HG02840 (cell line): ENCODE measurements around the gene EIF3I.

ENCODE experiments used
- ATAC-seq: cut with Tn5 transposase; IDR thresholded peaks from one replicate; pipeline ENCODE4 v1.9.1; 2021; ENCODE audit warnings: mild to moderate bottlenecking, moderate library complexity, moderate number of reproducible peaks; ENCODE audit not compliant: unreplicated experiment, low FRiP score

Gene EIF3I

DNA sequence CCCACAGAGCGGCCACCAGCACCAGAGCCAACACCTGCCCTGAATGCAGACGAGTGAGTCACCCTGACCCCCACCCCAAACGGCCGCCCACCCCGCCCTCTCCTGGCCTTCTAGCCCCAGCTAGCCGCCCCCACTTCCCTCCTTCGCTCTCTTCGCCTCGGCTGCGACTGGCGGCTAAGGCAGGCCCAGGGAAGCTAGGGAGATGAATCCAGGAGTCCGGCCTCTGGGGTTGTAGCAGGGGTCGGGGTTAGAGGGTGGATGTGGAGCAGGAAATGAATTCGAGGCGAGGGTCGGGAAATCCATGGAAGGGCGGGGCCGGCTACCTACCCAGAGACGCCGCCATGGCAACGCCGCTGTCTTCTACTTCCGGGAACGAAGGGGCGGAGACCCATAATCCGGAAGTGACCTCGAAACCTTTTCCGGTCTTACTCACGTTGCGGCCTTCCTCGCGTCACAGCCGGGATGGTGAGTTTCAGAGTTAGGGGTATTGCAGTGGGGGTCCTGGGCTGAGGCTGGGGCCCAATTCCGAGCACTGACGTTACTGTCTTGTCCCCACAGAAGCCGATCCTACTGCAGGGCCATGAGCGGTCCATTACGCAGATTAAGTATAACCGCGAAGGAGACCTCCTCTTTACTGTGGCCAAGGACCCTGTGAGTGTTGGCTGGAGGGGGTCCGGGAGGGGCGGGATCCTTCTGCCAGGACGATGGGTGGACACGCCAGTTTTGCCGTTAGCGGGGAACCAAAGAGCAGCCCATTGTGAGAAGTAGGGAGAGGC lies at the start of gene EIF3I, which contains the start of gene TMEM234:
Gene EIF3I (plus strand): TSS at position 428 of the 776 bp plus-strand sequence. CDS start 35 bp downstream, at position 463.
Gene TMEM234 (minus strand): TSS at position 374 of the 776 bp plus-strand sequence. CDS start 31 bp downstream, at position 343.
- peak; percentile 91 for ATAC-seq

- ATAC-seq = no peak
Observed at GRCh38 chr1:32172621-32173245, 49.5 kb upstream of the EIF3I start.

DNA sequence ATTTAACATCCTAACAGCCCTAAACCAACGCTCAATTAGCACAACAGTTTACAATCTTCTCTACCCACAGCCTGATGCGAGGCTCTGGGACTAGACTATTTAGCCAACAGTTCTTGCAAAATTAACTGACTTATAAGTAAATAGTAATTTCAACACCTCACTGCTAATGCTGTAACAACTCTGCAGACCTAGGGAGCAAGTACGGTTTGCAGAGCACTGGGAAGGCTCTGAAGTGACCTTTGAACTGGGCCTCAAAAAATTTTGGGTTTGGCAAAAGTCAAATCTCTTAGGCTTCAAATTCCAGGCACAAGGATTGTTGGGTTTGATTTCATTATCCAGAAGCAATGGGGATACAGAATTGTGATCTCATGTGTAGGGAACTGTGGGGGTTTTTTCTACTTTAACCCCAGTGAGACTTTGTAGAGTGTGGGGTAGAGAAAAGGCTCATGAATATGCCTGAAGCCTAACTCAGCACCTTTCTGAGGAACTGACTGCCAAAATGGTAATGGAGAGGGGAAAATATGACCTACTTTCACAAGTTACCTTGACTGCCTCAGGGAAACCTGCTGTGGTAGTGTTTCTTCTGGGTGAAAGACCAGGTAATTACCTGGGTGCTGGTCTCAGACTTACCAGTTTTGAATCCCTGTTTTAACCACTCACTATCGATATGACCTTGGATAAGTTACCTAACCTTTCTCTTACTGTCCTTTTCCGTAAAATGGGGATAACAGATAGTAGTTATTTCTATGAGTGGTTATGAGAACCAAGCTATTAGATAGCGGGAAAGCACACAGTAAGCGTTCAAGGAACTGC lies 43.6 kb upstream of the EIF3I start:
- no peak for ATAC-seq

DNA sequence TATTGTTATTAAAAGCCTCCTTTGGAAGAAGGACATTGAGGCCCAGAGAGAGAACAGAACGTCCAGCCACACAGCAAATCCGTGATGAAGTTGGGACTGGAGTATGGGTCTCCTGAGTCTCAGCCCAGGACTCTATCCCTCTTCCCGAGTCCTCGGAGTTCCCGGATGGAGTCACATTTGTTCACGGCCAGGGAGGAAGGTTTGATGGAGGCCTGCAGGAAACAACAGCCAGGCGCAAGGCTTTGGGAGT lies 43.1 kb upstream of the EIF3I start:
- ATAC-seq = no peak

GRCh38 chr1:32179443-32180185 lies 42.6 kb upstream of the EIF3I start, which contains the start of gene TXLNA:
Gene TXLNA (plus strand): TSS chr1:32179675. CDS start chr1:32180346, 671 bp downstream.
- peak; percentile 87 for ATAC-seq

DNA sequence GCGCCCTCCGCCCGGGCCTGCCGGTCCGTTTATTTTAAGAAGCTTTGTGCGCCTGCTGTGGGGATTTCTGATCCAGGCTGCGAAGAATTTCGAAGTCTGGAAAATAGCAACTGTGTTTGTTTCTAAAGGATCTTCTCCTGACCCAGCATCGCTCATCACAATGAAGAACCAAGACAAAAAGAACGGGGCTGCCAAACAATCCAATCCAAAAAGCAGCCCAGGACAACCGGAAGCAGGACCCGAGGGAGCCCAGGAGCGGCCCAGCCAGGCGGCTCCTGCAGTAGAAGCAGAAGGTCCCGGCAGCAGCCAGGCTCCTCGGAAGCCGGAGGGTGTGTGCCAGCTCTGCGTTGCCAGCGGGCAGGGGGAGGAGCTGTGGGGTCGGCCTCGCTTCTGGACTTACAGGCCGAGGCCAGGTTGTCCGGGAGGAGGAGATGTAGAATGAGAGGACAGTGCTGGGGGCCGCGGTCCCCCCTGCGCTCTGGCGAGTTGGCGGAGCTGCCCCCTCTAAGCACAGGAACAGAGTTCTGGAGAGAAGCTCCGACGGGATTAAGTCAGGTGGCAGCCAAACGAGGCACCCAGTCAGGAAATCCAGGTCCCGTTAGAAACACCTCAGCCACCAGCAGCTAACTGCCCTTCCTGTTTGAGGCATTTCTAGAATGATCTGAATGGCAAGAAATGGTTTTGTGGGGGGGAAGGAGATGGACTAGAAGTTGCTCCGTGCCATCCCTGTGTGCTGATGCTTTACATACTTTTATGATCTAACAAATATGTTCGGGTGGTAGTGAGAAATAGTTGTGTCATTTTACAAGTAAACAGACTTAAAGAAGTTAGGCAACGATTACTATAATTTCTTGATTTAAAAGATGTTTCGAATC lies 41.8 kb upstream of the EIF3I start:
- ATAC-seq = no peak

GRCh38 chr1:32181065-32181464 lies 41.1 kb upstream of the EIF3I start:
- ATAC-seq = no peak

DNA sequence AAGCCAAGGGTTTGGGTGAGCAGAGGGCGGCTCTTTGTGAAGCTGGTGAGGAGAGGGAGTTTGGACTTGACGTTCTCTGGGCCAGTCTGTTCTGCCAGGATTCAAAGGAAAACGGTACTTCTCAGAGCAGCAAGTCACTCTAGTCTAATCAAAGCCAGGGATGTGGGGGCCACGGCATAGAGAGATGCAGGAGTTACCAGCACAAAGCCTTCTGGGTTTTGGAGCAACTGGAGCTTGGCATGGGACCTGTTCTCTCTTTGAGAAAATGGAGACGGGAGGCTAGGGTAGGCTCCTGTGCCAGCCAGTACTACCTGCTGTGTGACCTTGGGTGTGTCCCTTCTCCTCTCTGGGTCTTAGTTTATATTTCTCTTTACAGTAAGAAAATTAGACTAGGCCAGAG lies 40.6 kb upstream of the EIF3I start:
- no peak for ATAC-seq

- ATAC-seq = no peak
Observed at GRCh38 chr1:32182060-32182459, 40.1 kb upstream of the EIF3I start.

DNA sequence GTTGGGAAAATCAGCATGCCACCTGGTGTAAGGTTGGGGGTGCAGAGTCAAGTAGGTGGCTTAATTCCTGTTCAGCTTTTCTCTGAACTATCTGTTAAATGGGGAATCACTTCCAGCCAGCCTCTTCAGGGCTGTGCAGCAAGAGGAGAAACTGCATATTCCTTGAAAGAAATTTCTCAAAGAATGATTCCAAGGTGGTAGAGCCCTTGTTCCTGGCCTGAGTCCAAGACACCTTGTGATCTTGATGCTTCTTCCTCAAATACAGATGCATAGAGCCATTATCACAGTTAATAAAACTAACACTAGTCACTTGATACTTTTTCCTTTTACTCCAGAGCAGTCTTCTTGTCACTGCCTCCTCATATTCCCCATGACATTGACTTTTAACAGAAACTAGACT lies 37.6 kb upstream of the EIF3I start:
- no peak for ATAC-seq

GRCh38 chr1:32186077-32186476 lies 36.1 kb upstream of the EIF3I start:
- ATAC-seq = no peak

DNA sequence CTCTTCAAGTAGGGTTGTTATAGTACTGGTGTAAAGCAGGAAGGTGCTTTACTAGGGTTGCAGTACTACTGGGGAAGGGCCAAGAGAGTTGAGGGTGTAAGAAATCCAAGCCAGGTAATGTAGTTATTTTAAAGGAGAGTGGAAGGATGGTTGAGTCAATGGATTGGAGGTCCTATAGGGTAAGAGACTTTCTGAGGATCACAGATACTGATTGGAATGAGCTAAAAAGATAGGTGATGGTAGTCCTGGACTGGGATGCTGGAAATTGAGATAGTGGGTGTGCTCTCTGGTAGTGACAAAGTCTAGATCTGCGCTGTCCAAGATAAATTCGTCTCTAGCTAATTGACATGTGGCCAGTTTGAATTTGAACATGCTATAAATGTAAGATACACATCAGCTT lies 35.7 kb upstream of the EIF3I start:
- no peak for ATAC-seq

DNA sequence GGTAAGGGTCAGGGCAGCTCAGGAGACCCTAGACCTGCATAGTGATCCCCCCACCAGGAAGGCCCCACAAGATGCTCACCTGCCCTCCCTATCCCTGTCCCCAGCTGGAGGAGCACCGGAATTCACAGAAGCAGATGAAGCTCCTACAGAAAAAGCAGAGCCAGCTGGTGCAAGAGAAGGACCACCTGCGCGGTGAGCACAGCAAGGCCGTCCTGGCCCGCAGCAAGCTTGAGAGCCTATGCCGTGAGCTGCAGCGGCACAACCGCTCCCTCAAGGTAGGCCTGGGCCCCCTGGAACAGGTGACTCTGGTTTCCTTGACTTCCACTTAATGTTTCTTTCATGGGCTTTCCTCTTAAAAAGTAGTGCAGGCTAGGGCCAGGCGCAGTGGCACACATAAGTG lies 34.4 kb upstream of the EIF3I start:
- ATAC-seq = no peak

DNA sequence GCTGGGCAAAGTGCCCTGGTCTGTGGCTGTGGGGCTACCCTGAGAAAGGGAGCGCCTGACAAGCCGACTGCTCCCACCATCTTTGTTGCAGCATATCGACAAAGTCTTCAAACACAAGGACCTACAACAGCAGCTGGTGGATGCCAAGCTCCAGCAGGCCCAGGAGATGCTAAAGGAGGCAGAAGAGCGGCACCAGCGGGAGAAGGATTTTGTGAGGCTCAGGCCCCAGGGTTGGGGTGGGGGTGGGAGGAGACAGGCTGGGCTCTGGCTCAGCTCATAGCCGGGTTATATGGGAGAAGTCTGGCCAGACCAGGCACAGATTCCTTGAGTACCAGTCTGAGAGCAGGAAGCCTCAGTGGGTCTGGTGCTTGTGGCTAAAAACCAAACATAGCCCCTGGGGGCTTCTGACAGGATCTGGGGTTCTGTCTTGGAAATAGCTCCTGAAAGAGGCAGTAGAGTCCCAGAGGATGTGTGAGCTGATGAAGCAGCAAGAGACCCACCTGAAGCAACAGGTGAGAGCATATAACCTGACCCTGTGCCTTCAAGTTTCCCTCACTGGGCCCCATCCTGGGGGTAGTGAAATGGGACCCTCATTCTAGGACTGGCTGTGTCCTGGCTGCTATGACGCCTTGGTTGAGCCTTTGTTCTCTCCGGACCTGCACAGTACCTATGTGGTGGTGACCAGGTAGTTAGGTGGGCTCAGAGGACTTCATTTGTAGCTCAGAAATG lies 29.8 kb upstream of the EIF3I start:
- no peak for ATAC-seq

GRCh38 chr1:32194984-32195383 lies 27.2 kb upstream of the EIF3I start:
- no peak for ATAC-seq

GRCh38 chr1:32195531-32195930 lies 26.7 kb upstream of the EIF3I start:
- ATAC-seq = no peak

DNA sequence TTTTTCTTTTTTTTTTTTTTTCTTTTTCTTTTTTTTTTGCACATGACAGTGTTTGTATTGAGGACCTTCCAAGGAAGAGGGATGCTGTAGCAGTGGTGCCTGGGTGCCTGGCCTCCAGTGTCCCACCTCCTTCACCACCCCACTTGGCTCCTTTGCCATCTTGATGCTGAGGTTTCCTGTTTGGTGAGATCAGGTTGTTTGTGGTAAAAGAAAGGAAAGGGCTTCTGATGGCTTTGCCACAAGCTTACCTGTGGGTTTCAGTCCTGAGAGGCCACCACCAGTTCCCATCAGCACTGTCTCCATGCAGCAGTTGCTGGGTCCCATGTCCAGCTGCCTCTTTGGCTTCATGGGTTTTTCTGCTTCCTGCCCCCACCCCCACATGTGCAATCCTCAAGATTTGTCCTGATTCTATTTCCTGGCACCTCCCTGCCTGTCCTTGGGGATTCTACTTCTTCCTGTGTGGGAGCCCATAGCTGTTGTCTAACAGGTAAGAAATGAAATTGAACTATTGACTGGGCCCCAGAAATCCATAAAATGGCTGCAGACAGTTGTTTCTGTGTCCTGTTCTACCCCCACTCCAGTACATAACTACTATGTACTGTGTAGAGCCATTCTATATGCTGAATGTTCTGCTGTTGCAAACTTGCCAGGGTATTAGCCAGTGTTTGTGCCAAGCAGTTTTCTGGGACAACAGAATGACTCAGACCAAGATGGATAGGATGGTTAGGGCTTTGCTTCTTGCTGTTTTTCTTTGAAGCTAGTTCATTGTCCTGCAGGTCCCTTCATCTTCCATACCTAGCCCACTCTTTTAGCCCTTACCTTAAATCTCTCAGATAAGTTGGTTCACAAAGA lies 26.0 kb upstream of the EIF3I start:
- no peak for ATAC-seq

DNA sequence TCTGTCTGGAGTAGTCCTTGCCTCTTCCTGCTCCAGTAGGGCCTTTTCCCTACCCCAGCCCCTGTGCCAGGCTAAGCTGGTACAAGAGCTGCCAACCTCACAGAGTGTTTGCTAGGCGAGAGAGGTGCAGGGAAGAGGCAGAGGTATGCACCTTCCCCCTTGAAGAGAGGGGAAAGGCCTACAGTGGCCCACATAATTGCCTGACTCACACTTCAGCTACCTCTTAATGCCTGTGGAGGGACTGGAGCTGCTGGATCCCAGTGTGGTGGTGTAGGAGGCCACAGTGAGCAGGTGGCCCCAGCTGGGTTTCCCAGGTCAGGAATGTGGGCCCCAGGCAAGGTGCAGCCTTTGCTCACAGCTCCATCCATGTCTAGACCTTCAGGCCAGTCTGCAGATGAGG lies 25.1 kb upstream of the EIF3I start:
- ATAC-seq = no peak
